KG1 (cell line): ENCODE data around the gene CHTF8.
A peak's percentile ranks its signal among the peaks of the same experiment; 100 is the strongest.
"Not testable (repeated sequence)": the region's sequence is repeated elsewhere in the genome, so short reads cannot be mapped to it uniquely, and the experiment has no call there.

ENCODE experiments used
- DNase-seq: peaks from one replicate; lab custom pipeline; 2025; lab: John Stamatoyannopoulos, UW

CHTF8 gene

DNA sequence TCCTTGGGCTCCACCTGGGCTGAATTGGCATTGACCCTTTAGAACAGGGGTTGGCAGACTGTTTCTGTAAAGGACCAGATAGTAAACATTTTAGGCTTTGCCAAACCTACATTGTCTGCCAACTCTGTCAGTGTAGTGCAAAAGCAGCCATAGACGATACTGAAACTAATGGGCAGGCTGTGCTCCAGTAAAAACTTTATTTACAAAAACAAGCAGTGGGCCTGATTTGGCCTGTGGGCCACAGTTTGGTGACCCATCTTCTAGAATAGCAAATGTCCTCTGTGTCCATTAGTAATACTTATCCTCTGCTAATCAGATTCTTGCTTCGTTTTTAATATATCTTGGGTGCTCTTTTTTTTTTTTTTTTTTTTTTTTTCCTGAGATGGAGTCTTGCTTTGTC is 6.2 kb upstream of the CHTF8 start:
- DNase-seq = no peak

DNA sequence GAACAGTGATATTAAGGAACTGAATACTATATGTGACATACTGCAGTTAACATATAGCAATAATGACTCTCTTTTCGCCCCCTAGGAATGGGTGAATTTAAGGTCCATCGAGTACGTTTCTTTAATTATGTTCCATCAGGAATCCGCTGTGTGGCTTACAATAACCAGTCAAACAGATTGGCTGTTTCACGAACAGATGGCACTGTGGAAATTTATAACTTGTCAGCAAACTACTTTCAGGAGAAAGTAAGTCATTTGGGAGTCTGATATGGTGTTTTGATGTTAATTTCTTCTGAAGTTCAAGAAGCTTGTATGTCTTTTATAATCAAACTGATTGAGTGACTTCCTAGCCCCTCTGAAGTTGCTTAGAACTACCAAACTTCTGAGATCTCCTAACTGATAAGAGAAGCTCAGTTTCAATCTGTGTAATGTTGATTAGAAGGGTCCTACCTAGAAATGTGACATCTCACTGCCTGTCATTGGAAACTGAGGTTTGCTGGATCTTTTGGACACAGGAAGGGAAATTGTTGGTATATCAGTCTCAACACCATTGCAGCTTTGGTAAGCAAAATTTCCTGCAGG is 1.1 kb upstream of the CHTF8 start:
- no peak for DNase-seq

DNA sequence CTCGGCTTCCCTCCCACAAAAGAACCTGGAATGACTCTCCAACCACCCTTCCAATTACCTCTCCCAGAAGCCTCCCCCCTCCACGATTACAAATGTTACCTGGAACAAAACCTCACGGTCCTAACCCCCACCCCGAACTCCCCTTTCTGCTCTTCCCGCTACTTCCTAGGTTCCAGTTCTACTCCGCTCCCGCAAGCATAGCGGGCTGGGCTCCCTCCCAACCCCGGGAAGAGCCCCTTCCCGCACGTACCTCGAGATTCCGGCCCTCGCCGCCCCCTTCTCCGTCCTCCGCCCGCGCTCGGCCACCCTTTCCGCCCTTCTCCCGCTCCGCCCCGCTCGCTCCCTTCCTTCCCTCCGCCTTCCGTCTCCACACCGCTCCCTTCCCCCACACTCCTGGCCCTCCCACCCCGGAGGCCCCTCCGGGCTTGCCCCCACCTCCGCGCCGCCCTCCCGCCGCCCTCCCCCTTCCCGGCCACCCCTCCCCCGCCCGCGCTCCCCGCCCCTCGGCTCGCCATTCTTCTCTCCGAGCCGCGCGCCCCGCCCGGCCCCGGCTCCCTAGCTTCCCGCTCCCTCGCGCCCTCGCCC is 457 bp downstream of the CHTF8 start:
- DNase-seq = peak; percentile 49

DNA sequence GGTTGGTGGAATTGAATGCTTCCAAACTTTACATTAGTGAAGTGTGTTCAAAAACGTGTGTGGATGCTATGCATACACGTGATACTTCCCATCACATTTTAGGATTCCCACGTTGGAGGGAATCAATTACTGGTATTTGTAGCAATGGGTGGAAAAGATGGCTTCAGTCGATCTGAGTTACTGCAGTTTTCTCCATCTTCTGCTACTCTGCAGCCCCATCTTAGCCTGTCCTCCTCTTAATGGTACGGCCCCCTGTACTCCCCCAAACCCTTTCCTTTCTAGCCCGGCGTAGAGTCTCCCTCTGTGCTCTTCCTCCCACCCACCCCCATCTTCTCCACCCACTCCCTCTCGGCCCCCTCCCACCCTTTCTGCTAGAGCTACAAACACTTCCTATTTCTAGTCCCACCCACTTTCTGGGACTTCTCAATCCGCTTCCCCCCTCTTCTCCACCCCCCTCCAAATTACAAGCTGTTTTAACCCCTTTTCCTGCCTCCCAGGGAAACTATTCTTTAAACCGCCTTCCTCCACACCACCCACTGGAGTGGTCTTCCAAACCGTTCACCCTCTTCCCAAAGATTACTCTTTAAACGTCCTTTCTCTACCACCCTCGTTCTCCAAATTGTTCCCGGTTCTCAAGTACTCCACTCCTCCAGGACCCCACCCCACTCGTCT is 1.1 kb downstream of the CHTF8 start:
- no peak for DNase-seq

DNA sequence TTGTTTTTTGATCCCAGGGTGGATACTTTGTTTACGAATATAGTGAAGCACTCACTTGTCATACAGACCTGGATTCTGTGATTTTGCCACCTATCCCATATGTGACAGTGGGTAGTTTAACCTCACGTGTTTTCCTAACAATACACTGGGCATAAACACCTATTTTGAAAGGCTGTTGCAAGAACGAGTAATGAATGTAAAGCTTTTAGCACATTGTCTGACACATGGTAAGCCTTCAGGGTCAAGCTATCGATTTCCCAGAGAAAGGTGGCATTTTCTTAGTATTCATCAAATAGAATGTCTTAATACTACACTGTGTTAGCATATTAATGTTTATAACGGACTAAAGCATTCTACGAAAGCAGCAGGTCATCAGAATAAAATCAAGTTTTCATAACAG is 1.9 kb downstream of the CHTF8 start:
- no peak for DNase-seq

DNA sequence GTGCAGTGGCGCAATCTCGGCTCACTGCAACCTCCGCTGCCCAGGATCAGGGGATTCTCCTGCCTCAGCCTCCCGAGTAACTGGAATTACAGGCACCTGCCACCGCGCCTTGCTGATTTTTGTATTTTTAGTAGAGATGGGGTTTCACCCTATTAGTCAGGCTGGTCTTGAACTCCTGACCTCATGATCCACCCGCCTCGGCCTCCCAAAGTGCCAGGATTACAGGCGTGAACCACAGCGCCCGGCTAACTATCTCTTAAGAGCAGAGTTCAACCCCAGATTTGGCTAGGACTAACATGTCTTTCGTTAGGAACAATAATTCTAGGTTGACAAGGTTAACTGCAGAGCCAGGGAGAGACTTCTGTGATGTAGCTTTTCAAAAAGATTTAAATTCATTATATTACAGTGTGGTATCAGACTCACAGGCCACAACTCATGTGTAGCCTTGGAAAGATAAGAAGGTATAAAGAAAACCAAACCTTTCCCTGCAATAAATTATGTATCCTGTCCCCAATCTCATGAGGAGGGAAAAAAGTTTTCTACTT is 4.3 kb downstream of the CHTF8 start:
- DNase-seq = no peak

DNA sequence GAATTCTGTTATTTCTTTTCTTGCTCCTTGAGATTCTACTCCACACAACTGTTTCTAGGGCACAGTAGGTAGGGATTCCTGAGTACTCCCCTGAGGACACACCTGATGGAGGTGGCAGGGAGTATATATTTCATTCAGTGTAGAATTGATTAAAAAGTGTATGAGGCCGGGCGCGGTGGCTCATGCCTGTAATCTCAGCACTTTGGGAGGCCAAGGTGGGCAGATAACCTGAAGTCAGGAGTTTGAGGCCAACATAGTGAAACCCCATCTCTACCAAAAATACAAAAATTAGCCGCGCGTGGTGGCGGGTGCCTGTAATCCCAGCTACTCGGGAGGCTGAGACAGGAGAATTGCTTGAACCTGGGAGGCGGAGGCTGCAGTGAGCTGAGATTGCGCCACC is 5.6 kb downstream of the CHTF8 start:
- DNase-seq = not testable (repeated sequence)

DNA sequence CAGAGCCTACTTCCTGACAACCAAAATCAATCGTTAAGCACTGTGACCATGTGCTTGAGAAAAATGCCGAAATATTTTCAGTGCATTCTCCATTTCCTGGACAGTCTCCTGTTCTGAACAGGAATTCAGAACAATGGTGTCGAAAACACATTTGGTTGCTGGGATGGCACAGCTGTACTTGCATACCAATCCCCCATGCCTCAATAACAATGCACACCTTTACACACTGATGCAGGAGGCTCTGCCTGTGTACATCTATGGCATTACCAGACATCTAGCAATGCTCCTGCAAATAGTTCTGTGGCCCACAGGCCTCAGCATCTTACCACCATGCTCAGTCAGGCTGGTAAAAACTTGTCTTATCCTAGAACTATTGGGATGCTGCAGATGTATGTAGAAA is 6.2 kb downstream of the CHTF8 start:
- DNase-seq = no peak

DNA sequence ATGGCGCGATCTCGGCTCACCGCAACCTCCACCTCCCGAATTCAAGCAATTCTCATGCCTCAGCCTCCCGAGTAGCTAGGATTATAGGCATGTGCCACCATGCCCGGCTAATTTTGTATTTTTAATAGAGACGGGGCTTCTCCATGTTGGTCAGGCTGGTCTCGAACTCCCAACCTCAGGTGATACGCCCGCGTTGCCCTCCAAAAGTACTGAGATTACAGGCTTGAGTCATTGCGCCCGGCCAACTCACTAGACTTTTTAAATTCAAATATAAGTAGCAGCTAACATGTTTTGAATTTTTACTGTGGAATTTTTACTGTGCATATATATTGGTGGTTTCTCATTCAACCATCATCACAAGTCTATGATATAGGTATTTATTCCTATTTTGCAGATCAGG is 7.4 kb downstream of the CHTF8 start:
- DNase-seq = not testable (repeated sequence)

DNA sequence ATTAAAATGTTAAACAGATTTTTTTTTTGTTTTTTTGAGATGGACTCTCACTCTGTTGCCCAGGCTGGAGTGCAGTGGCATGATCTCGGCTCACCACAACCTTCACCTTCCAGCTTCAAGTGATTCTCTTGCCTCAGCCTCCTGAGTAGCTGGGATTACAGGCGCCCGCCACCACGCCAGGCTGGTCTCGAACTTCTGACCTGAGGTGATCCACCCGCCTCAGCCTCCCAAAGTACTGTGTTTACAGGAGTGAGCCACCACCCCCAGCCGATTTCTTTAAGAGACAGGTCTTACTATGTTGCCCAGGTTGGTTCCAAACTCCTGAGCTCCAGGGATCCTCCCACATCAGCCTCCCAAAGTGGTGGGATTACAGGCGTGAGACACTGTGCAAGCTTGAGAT is 8.0 kb downstream of the CHTF8 start:
- not testable (repeated sequence) for DNase-seq

DNA sequence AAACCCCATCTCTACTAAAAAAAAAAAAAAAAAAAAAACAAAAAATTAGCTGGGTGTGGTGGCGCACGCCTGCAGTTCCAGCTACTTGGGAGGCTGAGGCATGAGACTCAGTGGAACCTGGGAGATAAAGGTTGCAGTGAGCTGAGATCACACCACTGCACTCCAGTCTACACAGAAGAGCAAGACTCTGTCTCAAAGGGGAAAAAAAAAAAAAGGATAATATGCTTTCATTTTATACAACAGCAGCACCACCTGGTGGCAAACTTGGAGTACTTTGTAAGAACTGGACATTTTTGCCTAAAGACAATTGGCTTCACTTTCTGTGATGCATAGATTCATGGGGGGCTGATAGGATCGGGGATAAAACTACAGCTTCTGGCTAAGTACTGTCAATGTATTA is 8.5 kb downstream of the CHTF8 start:
- peak; percentile 50 for DNase-seq

DNA sequence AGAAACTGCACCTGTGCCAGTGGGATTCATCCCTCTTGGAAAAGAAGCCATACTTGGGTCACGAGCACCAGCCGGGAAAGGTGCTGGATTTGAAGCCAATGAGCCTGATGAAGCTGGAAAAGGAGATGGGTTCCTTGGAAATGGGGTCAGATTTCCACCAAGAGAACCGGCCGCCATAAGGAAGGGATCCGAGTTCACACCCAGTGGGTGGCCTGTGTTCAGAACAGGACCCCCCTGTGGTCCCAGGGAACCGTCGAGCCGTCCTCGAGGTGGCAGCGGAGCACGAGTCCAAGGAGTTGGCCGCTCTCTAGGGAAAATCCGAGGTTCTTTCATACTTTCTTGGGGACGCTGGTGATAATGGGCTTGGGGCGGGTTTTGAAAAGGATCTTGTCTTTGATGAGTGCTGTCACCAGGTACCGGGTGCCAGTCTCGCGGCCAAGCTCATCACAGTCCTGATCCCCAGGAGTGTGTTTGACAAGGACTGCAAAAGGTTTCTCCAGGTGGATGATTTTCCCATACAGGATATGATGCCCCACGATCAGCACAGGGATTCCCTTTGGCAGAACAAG is 12.2 kb downstream of the CHTF8 start:
- DNase-seq = no peak

DNA sequence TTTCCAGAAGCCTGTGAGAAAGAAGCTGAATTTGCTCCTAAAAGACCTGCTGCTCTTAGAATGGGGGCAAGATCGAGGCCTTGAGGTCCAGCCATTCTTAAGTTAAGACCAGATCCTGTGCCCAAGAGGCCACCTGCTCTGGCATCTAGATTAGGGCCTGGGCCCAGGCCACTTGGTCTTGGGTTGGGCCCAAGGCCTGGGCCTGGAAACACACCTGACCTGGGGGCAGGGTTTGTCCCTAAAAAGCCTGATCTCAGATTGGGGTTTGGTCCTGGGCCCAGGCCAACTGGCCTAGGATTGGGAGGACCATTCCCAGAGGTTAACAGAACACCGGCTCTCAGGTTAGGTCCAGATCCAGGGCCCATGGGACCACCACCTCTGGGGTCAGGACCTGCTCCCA is 12.9 kb downstream of the CHTF8 start:
- DNase-seq = no peak

DNA sequence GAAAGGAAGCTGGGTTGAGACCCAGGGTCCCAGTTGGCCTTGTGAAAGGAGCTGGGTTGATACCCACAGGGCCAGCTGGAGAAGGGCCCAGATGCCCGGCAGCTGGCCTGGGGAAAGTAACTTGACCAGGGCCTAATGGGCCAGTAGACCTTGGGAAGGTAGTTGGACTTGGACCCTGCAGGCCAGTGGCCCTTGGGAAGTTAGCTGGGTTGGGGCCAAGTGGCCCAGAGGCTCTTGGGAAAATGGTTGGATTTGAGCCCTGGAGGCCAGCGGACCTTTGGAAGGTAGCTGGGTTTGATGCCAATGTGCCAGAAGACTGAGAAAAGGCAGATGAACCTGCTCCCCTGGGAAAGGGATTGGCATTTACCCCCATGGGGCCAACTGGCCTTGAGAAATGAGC is 13.4 kb downstream of the CHTF8 start:
- no peak for DNase-seq

DNA sequence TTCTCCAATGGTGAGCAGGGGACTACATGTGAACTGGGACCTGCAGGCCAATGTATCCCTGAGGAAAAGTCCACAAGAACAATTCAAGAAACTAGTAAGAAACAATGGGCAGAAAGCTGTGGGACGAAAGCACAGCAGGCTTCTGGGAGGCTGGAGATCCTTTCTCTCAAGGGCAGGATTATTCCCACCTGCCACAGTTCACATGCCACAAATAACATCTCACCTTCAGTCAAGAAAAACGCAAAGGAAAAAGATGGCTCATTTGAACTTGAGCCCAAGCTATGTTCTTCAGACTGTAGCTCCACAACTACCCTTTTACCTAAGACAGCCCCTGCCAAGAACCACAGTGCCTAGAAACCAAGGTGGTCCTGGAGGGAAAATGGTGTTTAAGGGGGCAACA is 13.9 kb downstream of the CHTF8 start:
- no peak for DNase-seq

DNA sequence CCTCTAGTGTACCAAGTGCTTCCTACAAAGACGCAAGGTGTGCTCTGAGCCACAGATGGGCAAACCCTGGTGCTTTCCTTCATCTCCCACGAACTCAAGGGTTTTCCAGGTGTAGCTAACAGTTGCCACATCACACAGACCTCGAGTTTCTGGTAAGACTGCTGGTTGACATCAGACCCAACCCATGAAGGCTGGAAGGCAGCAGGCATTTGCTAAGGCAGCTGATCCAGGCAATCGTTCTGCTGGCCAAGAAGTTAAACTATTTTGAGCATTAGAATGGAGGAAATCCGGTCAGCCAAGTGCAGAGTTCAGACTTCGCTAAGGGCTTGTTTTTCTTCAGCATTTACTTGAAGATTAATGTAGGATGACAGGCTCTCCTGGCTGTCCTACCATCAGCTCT is 15.5 kb downstream of the CHTF8 start:
- no peak for DNase-seq

DNA sequence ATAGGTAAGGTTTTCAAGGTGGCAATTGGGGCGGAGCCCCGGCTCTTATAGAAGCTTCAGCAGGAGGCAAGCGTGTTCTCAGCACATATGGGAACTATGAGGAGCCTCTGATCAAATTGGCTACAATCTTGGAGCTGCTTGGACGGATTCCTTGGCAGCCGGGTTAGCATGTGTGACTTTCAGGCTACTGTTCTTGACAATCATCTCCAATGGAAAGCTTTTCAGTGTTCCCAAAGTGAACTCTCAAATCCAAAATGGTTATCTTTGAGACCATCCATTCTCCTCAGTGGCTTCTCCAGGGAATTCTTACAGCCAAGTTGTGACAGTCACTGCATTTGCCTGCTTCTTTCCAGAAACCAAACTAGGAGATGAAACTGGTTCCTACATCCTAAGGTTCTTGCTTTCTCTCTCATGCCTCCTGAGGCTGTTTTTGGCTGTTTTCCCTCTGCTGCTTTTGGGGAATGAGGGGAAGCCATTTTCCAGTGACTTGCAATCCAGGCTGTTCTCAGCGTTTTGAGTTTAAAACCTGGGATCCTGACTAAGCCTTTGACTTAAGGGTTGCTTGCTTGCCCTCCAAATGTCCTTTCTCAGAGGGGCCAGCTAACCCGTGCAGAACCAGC is 16.0 kb downstream of the CHTF8 start:
- DNase-seq = no peak

DNA sequence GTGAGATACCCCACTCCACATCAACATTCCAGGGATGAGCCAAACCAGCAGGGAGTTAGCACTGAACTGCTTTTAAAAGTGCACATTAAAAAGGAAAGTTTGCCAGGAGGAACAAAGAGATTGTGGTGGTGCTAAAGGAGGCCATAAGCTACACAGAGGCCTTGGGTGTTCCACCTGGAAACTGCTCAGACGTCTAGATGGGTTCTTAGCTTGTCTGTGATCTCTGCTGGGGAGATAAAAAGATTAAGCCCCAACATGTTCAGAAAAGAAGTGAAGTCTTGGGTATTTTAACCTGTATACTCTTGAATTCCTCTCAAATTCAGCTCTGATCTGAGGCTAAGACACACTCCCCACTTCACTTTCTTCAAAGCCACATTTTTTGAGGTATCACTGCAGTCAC is 16.6 kb downstream of the CHTF8 start:
- no peak for DNase-seq

DNA sequence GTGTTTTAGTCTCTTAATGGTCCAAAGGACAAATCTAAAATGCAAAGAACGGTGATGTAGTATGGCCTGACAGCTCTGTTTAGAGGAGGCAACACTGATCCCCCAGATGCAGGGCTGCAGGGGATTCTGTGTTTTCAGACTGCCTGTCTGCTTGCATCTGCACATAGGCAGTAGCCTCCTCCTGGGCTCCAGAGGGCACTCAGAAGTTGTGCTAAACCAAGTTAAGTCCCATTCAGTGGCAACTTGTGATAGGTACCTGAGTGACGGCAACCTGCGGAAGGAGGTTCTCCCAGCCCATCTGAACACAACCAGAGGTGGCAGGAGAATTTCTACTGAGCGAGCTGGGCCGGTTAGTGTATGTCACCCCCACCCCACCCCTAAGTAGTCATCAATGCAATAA is 17.0 kb downstream of the CHTF8 start:
- no peak for DNase-seq

DNA sequence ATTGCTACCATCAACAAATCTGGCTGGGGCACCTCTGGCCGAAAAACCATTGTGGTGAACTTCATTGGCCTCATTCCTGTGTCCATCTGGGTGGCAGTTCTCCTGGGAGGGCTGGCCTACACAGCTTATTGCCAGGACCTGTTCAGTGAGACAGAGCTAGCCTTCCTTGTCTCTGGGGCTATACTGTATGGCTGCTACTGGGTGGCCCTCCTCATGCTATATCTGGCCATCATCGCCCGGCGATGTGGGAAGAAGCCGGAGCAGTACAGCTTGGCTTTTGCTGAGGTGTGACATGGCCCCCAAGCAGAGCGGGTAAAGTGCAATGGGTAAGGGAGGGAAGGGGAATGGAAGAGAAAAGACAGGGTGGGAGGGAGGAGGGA is 17.4 kb downstream of the CHTF8 start:
- no peak for DNase-seq

DNA sequence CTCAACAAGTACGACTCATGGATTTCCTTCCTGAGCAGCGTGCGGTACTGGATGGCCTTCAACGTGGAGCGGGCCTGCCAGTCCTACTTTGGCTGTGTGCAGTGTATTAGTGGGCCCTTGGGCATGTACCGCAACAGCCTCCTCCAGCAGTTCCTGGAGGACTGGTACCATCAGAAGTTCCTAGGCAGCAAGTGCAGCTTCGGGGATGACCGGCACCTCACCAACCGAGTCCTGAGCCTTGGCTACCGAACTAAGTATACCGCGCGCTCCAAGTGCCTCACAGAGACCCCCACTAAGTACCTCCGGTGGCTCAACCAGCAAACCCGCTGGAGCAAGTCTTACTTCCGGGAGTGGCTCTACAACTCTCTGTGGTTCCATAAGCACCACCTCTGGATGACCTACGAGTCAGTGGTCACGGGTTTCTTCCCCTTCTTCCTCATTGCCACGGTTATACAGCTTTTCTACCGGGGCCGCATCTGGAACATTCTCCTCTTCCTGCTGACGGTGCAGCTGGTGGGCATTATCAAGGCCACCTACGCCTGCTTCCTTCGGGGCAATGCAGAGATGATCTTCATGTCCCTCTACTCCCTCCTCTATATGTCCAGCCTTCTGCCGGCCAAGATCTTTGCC is 17.9 kb downstream of the CHTF8 start:
- no peak for DNase-seq

DNA sequence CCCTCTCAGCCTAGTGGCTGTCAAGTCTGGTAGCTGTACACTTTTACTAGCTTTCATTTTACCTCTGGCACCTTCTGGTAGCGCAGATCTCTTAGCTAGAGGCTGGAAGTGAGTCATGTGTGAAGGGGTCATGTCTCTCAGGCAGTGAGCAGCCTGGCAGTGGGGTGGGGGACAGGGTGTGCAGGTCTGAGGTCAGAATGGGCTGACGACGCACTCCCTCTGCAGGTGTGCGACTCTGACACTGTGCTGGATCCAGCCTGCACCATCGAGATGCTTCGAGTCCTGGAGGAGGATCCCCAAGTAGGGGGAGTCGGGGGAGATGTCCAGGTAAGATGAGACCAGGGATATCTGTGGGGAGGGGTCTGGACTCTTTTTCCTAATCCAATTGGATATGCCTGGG is 19.2 kb downstream of the CHTF8 start:
- no peak for DNase-seq
